HCT116 (cell line): ENCODE measurements around the gene KREMEN2. TPM values are rescaled to one million over a fixed set of nuclear protein-coding genes. Genes with fewer than 3 reads are reported as not detected.
A peak's percentile ranks its signal among the peaks of the same experiment; 100 is the strongest.

Experiments used
- ATAC-seq: fragments of 200-7000 bp; cut with Tn5 transposase; 2 replicates; pipeline ENCODE4 v1.9.1; 2020; ENCODE audit warnings: mild to moderate bottlenecking, moderate library complexity
- BruUV-seq: library from RNA; stranded (reverse); fragments of 400-500 nt; replicated peaks from 2 replicates; lab custom pipeline; 2021; lab: Mats Ljungman, UMichigan
- CTCF ChIA-PET: fragments of 300-600 bp; sonication (Branson Sonifier 250); formaldehyde crosslinking; loops from one replicate; lab custom pipeline; 2021; ENCODE audit warnings: antibody characterized with exemption; lab: Charles Lee
- POLR2A ChIA-PET: fragments of 300-600, 350-600 bp; sonication (Branson Sonifier 250); formaldehyde crosslinking; loops from one replicate; lab custom pipeline; 2021; ENCODE audit warnings: antibody characterized with exemption; lab: Charles Lee
- RAD21 ChIA-PET, 2 experiments: fragments of 300-600 bp; sonication (Branson Sonifier 250); formaldehyde crosslinking; loops; one replicate each; lab custom pipeline; 2023; ENCODE audit warnings: low total read pairs in 2 of 2; ENCODE audit not compliant: uncharacterized antibody in 2 of 2, unreplicated experiment in 2 of 2, low non-redundant PET in 1 of 2; lab: Charles Lee
- DNase-seq: peaks from one replicate; pipeline ENCODE4 v3.0.0-alpha.2; 2010; ENCODE audit warnings: low read depth, low spot score
- H2AFZ ChIP-seq: fragments of 200-600 bp; shearing (Covaris generic), sonication (generic); 2 replicates; pipeline ENCODE4 v1.6.1; 2017; ENCODE audit warnings: low read depth, mixed run types, mixed read lengths, antibody characterized with exemption, low read length; ENCODE audit not compliant: poor library complexity, severe bottlenecking
- H3K27ac ChIP-seq: 2 replicates; pipeline ENCODE4 v1.5.1; 2012; ENCODE audit warnings: low read depth, low read length
- H3K27me3 ChIP-seq: fragments of 200-600 bp; sonication (generic); 2 replicates; pipeline ENCODE4 v1.6.1; 2016; ENCODE audit warnings: mixed run types, low read length, mixed read lengths; ENCODE audit not compliant: insufficient read depth
- H3K36me3 ChIP-seq, 2 experiments: fragments of 200-500 bp in 1 of 2; fragments of 200-600 bp in 1 of 2; sonication (Bioruptor generic) in 1 of 2; sonication (generic) in 1 of 2; 2 replicates each; pipeline versions ENCODE4 v1.5.1 to v1.6.1; 2014 to 2016; ENCODE audit warnings: low read length in 2 of 2, inconsistent platforms in 1 of 2, mixed read lengths in 1 of 2, mixed run types in 1 of 2; ENCODE audit not compliant: insufficient read depth in 2 of 2, control insufficient read depth in 1 of 2
- H3K4me1 ChIP-seq, 2 experiments: fragments of 200-600 bp in 1 of 2; sonication (generic) in 1 of 2; 2 replicates each; pipeline versions ENCODE4 v1.5.1 to v1.6.1; 2012 to 2017; ENCODE audit warnings: low read length in 2 of 2, inconsistent platforms in 1 of 2, mild to moderate bottlenecking in 1 of 2, mixed read lengths in 1 of 2, mixed run types in 1 of 2, moderate library complexity in 1 of 2; ENCODE audit not compliant: insufficient read depth in 2 of 2, control insufficient read depth in 1 of 2
- H3K4me2 ChIP-seq: fragments of 200-600 bp; sonication (generic); 2 replicates; pipeline ENCODE4 v1.6.1; 2017; ENCODE audit warnings: mixed run types, low read length, mixed read lengths
- H3K4me3 ChIP-seq, 2 experiments: fragments of 200-600 bp in 1 of 2; sonication (generic) in 1 of 2; replicated peaks in 1 of 2; 2 replicates each; pipeline ENCODE4 v1.5.1; 2011 to 2016; ENCODE audit warnings: low read length in 2 of 2, control low read depth in 1 of 2, low read depth in 1 of 2, mild to moderate bottlenecking in 1 of 2, mixed read lengths in 1 of 2, mixed run types in 1 of 2
- H3K79me2 ChIP-seq: fragments of 200-600 bp; sonication (generic); 2 replicates; pipeline ENCODE4 v1.6.1; 2017; ENCODE audit warnings: mild to moderate bottlenecking, mixed run types, low read length, moderate library complexity, mixed read lengths; ENCODE audit not compliant: insufficient read depth
- H3K9ac ChIP-seq: fragments of 200-600 bp; sonication (generic); 2 replicates; pipeline ENCODE4 v1.6.1; 2016; ENCODE audit warnings: low read length, mixed read lengths
- H3K9me2 ChIP-seq: fragments of 200-600 bp; sonication (generic), shearing (Covaris generic); 2 replicates; pipeline ENCODE4 v1.6.1; 2017; ENCODE audit warnings: mixed run types, mild to moderate bottlenecking, moderate library complexity; ENCODE audit not compliant: insufficient read depth
- H3K9me3 ChIP-seq, 2 experiments: fragments of 200-500 bp in 1 of 2; fragments of 200-600 bp in 1 of 2; sonication (Bioruptor generic) in 1 of 2; sonication (generic) in 1 of 2; 2 replicates each; pipeline ENCODE4 v1.6.1; 2014 to 2017; ENCODE audit warnings: low read length in 2 of 2, mixed read lengths in 2 of 2, inconsistent platforms in 1 of 2, low read depth in 1 of 2, mild to moderate bottlenecking in 1 of 2, mixed run types in 1 of 2, moderate library complexity in 1 of 2; ENCODE audit not compliant: control insufficient read depth in 1 of 2, insufficient read depth in 1 of 2
- H4K20me1 ChIP-seq: fragments of 200-600 bp; sonication (generic), shearing (Covaris generic); 2 replicates; pipeline ENCODE4 v1.6.1; 2017; ENCODE audit warnings: mixed run types, mild to moderate bottlenecking, moderate library complexity; ENCODE audit not compliant: insufficient read depth
- ATF3 ChIP-seq: IDR thresholded peaks from 2 replicates; pipeline ENCODE4 v1.6.1; 2012
- ELF1 ChIP-seq: IDR thresholded peaks from 2 replicates; pipeline ENCODE4 v1.6.1; 2012; ENCODE audit warnings: low read depth, borderline replicate concordance
- EZH2 ChIP-seq: fragments of 200-600 bp; sonication (generic); IDR thresholded peaks from 2 replicates; pipeline ENCODE4 v1.6.1; 2017; ENCODE audit warnings: antibody characterized with exemption, mixed run types
- EZH2phosphoT487 ChIP-seq: fragments of 200-600 bp; IDR thresholded peaks from 2 replicates; pipeline ENCODE4 v1.6.1; 2018; ENCODE audit warnings: antibody characterized with exemption, borderline replicate concordance
- FOSL1 ChIP-seq: IDR thresholded peaks from 2 replicates; pipeline ENCODE4 v1.6.1; 2012; ENCODE audit warnings: low read depth
- POLR2AphosphoS5 ChIP-seq: IDR thresholded peaks from 2 replicates; pipeline ENCODE4 v1.6.1; 2011; ENCODE audit warnings: mild to moderate bottlenecking, low read depth, low read length, moderate library complexity
- RAD21 ChIP-seq: IDR thresholded peaks from 2 replicates; pipeline ENCODE4 v1.6.1; 2012; ENCODE audit warnings: low read depth, mild to moderate bottlenecking
- REST ChIP-seq: IDR thresholded peaks from 2 replicates; pipeline ENCODE4 v1.6.1; 2012; ENCODE audit warnings: low read depth
- SRF ChIP-seq: IDR thresholded peaks from 2 replicates; pipeline ENCODE4 v1.6.1; 2012; ENCODE audit warnings: low read depth
- YY1 ChIP-seq: IDR thresholded peaks from 2 replicates; pipeline ENCODE4 v1.6.1; 2011; ENCODE audit warnings: low read length, low read depth, moderate library complexity, mild to moderate bottlenecking; ENCODE audit not compliant: insufficient replicate concordance; ENCODE audit errors: extremely low read depth
- ZBTB33 ChIP-seq: IDR thresholded peaks from 2 replicates; pipeline ENCODE4 v1.6.1; 2011; ENCODE audit warnings: mild to moderate bottlenecking, low read length, moderate library complexity; ENCODE audit not compliant: insufficient replicate concordance; ENCODE audit errors: extremely low read depth
- ZNF274 ChIP-seq: fragments of 200-500 bp; sonication (Bioruptor generic); IDR thresholded peaks from 2 replicates; pipeline ENCODE4 v1.6.1; 2014; ENCODE audit warnings: mild to moderate bottlenecking, low read depth, low read length, inconsistent platforms
- intact Hi-C: fragments of 100-400 bp; cut with micrococcal nuclease; formaldehyde crosslinking; loops from 2 replicates; pipeline ENCODE4 v1.10.0; 2022
- total RNA-seq: library from RNA; stranded (reverse); gene quantifications from one replicate; pipeline ENCODE4 v1.2.1, GENCODE V29; 2021; ENCODE audit not compliant: unreplicated experiment
- TF ChIP-seq, protein P1 (sequence below), 3 experiments: fragments of 200-600 bp in 1 of 3; sonication (generic) in 1 of 3; IDR thresholded peaks in 2 of 3; conservative IDR thresholded peaks in 1 of 3; 2 replicates each; pipeline ENCODE4 v1.5.1; 2012 to 2017; ENCODE audit warnings: low read depth in 2 of 3, low read length in 2 of 3, antibody characterized with exemption in 1 of 3, borderline replicate concordance in 1 of 3, control low read depth in 1 of 3, mild to moderate bottlenecking in 1 of 3, mixed read lengths in 1 of 3, mixed run types in 1 of 3, moderate library complexity in 1 of 3; ENCODE audit not compliant: insufficient read depth in 1 of 3

KREMEN2 gene
- total RNA-seq, 1 experiment from 2014 or later: 14.1 TPM

GRCh38 chr16:2955438-2955778 is 8.7 kb upstream of the KREMEN2 start (continued):
- no peak for TF ChIP-seq REST
- no peak for TF ChIP-seq SRF
- TF ChIP-seq, protein P1, sequence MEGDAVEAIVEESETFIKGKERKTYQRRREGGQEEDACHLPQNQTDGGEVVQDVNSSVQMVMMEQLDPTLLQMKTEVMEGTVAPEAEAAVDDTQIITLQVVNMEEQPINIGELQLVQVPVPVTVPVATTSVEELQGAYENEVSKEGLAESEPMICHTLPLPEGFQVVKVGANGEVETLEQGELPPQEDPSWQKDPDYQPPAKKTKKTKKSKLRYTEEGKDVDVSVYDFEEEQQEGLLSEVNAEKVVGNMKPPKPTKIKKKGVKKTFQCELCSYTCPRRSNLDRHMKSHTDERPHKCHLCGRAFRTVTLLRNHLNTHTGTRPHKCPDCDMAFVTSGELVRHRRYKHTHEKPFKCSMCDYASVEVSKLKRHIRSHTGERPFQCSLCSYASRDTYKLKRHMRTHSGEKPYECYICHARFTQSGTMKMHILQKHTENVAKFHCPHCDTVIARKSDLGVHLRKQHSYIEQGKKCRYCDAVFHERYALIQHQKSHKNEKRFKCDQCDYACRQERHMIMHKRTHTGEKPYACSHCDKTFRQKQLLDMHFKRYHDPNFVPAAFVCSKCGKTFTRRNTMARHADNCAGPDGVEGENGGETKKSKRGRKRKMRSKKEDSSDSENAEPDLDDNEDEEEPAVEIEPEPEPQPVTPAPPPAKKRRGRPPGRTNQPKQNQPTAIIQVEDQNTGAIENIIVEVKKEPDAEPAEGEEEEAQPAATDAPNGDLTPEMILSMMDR (IDR thresholded peaks at IDR 0.05 in 2 of 3, conservative IDR thresholded peaks at IDR 0.05 in 1 of 3; ENCODE audit: borderline replicate concordance in 1 of 3, insufficient read depth in 1 of 3, low read depth in 2 of 3, low read length in 2 of 3): no peak
- TF ChIP-seq ATF3: no peak

GRCh38 chr16:2955779-2956578 is 8.1 kb upstream of the KREMEN2 start:
- H3K4me3 ChIP-seq: no peak overlapping the region
- ChIA-PET RAD21 (no interaction called here), POLR2A (no interaction called here), CTCF (no interaction called here)
- DNase-seq: no peak
- intact Hi-C loops: no loop called here
- no peaks in the 10 kb centered on the region for H3K27me3 ChIP-seq
- H3K9me2 ChIP-seq: no peaks in the 10 kb centered on the region
- no peak overlapping the region; the same call in 1 of the 2 replicates for H3K27ac ChIP-seq
- BruUV-seq: no TSS peak
- H3K4me2 ChIP-seq: peak overlapping the region; percentile 23; the same call in 1 of the 2 replicates
- H3K9ac ChIP-seq: no peak overlapping the region
- H4K20me1 ChIP-seq: no peaks in the 10 kb centered on the region
- TF ChIP-seq YY1 (no peak), FOSL1 (no peak), ELF1 (no peak), POLR2AphosphoS5 (no peak), RAD21 (no peak), ZBTB33 (no peak), ATF3 (no peak), EZH2 (no peak), EZH2phosphoT487 (no peak), ZNF274 (no peak)
- TF ChIP-seq, all 23 proteins: peak for 0
- H3K79me2 ChIP-seq: no peaks in the 10 kb centered on the region
- no peak overlapping the region for H2AFZ ChIP-seq
- H3K9me3 ChIP-seq: no peaks in the 10 kb centered on the region
- H3K4me1 ChIP-seq: peaks cover 0 to 17% of the 10 kb centered on the region in 2 experiments; a peak in 2 of 4 replicates
- ATAC-seq: no peak
- H3K36me3 ChIP-seq: no peaks in the 10 kb centered on the region
